GM12865 (cell line): ENCODE results near the gene RGS6.

Experiments used
- DNase-seq: peaks from one replicate; pipeline ENCODE4 v3.0.0; 2010; ENCODE audit warnings: low read depth
- H3K4me3 ChIP-seq: 2 replicates; pipeline ENCODE4 v1.5.1; 2011; ENCODE audit warnings: mild to moderate bottlenecking, low read depth, low read length, control low read depth
- CTCF ChIP-seq: IDR thresholded peaks from 2 replicates; pipeline ENCODE4 v1.5.1; 2011; ENCODE audit warnings: low read length, control low read depth, low read depth, inconsistent platforms; ENCODE audit not compliant: insufficient read depth; ENCODE audit errors: missing control alignments

The RGS6 gene

GRCh38 chr14:72513965-72514659, 581.9 kb downstream of the RGS6 start:
- peak; percentile 63 for TF ChIP-seq CTCF
- no peak overlapping the region for H3K4me3 ChIP-seq
- peak; percentile 63 for DNase-seq

GRCh38 chr14:72514660-72515025, 582.4 kb downstream of the RGS6 start:
- no peak overlapping the region for H3K4me3 ChIP-seq
- no peak for TF ChIP-seq CTCF
- DNase-seq: no peak

- H3K4me3 ChIP-seq: no peak overlapping the region
- DNase-seq: peak; percentile 15
- TF ChIP-seq CTCF: no peak
Observed at GRCh38 chr14:72515779-72516770, 583.8 kb downstream of the RGS6 start.

- peak; percentile 91 for DNase-seq
Observed at GRCh38 chr14:72516936-72517700, 584.9 kb downstream of the RGS6 start.

GRCh38 chr14:72517736-72518135, 585.5 kb downstream of the RGS6 start:
- no peak overlapping the region for H3K4me3 ChIP-seq
- TF ChIP-seq CTCF: no peak
- no peak for DNase-seq

More at GRCh38 chr14:72516936-72517700, 584.9 kb downstream of the RGS6 start:
- no peak overlapping the region for H3K4me3 ChIP-seq
- TF ChIP-seq CTCF: peak; percentile 91

GRCh38 chr14:72518809-72519377, 586.7 kb downstream of the RGS6 start:
- peak; percentile 87 for DNase-seq
- H3K4me3 ChIP-seq: no peak overlapping the region
- no peak for TF ChIP-seq CTCF
